HL-60 (cell line): ENCODE measurements around the gene DNAJC18.

Source experiments
- CTCF ChIP-seq: IDR thresholded peaks from one replicate; pipeline ENCODE4 v1.5.1; 2011; ENCODE audit warnings: low read length, control low read depth, inconsistent platforms; ENCODE audit not compliant: insufficient read depth
- REST ChIP-seq: IDR thresholded peaks from 2 replicates; pipeline ENCODE4 v1.6.1; 2012; ENCODE audit warnings: low read depth; ENCODE audit not compliant: insufficient replicate concordance

GRCh38 chr5:139386050-139386438 lies 53.3 kb downstream of the DNAJC18 start:
- TF ChIP-seq CTCF, result no peak
- TF ChIP-seq REST, result no peak
